ENCODE data around the gene NOTCH3. TPM values are rescaled to one million over a fixed set of nuclear protein-coding genes. Genes with fewer than 3 reads are reported as not detected.

NOTCH3 gene
- total and polyA plus RNA-seq, 2 of the 8 experiments (the other 6 are each of a cell fraction or from before 2014, with no cell fraction given): 37.5 to 107 TPM

- TF ChIP-seq RBBP5 (IDR thresholded peaks at IDR 0.05; ENCODE audit: borderline replicate concordance, low read depth, low read length) (peak; percentile 68; the same call in 1 of the 2 replicates), HDAC2 (IDR thresholded peaks at IDR 0.05; ENCODE audit: borderline replicate concordance in 1 of 2, low read depth in 2 of 2, low read length in 2 of 2) (peak in 1 of 2 experiments; percentile 5; a peak in 2 of 4 replicates), BCL11A (IDR thresholded peaks at IDR 0.05; ENCODE audit: low read depth in 2 of 2, low read length in 2 of 2) (no peak), CBX8 (IDR thresholded peaks at IDR 0.05; ENCODE audit: borderline replicate concordance, low read depth, low read length) (no peak), KDM5A (IDR thresholded peaks at IDR 0.05; ENCODE audit: low read length) (no peak), POLR2AphosphoS5 (IDR thresholded peaks at IDR 0.05; ENCODE audit: low read depth, low read length) (no peak; the same call in none of the 2 replicates), SP4 (IDR thresholded peaks at IDR 0.05; ENCODE audit: low read length) (no peak), ZNF274 (IDR thresholded peaks at IDR 0.05; ENCODE audit: borderline replicate concordance, extremely low read depth, low read length) (no peak), EP300 (IDR thresholded peaks at IDR 0.05; ENCODE audit: borderline replicate concordance in 1 of 2, low read depth in 2 of 2, low read length in 2 of 2) (no peak), CTCF (IDR thresholded peaks at IDR 0.05; ENCODE audit: control extremely low read depth in 1 of 3, insufficient read depth in 1 of 3, low read depth in 1 of 3, low read length in 3 of 3) (peak in 1 of 3 experiments; percentile 7; a peak in 1 of 4 replicates), SIX5 (IDR thresholded peaks at IDR 0.05; ENCODE audit: low read depth, low read length) (no peak), CREB1 (IDR thresholded peaks at IDR 0.05) (peak; percentile 55; the same call in 1 of the 2 replicates), TAF7 (optimal IDR thresholded peaks at IDR 0.05; ENCODE audit: borderline replicate concordance, low read depth, low read length) (no peak)
Measured at GRCh38 chr19:15222738-15223648, 22.2 kb upstream of the NOTCH3 start (continued).

Data from H1 (cell line).